ENCODE measurements around the gene NEUROD2. TPM values are rescaled to one million over a fixed set of nuclear protein-coding genes. Genes with fewer than 3 reads are reported as not detected.

Gene NEUROD2
- polyA plus RNA-seq, 1 donor from 2014 or later, result not detected

- H2AFZ ChIP-seq (ENCODE audit: low read depth, low read length), result no peak overlapping the region
- no peaks in the 10 kb centered on the region for H3K9me3 ChIP-seq (ENCODE audit: low read length)
- no peak overlapping the region for H3K9ac ChIP-seq (ENCODE audit: low read length)
- TF ChIP-seq RAD21 (conservative IDR thresholded peaks at IDR 0.05) (no peak), POLR2AphosphoS5 (IDR thresholded peaks at IDR 0.05) (no peak), EP300 (conservative IDR thresholded peaks at IDR 0.05; ENCODE audit: poor library complexity, severe bottlenecking) (no peak), TAF1 (IDR thresholded peaks at IDR 0.05; ENCODE audit: low read depth) (no peak), CTCF (IDR thresholded peaks at IDR 0.05; ENCODE audit: poor library complexity, severe bottlenecking) (no peak), REST (IDR thresholded peaks at IDR 0.05; ENCODE audit: borderline replicate concordance) (no peak), EZH2 (IDR thresholded peaks at IDR 0.05; ENCODE audit: borderline replicate concordance, insufficient read depth, low read length, poor library complexity, severe bottlenecking) (no peak), MXI1 (conservative IDR thresholded peaks at IDR 0.05; ENCODE audit: poor library complexity, severe bottlenecking) (no peak), SMC3 (conservative IDR thresholded peaks at IDR 0.05; ENCODE audit: poor library complexity) (no peak)
- H3K9me2 ChIP-seq (ENCODE audit: insufficient read depth, low read length), result no peaks in the 10 kb centered on the region
- H3K36me3 ChIP-seq (ENCODE audit: insufficient read depth, low read length), result no peaks in the 10 kb centered on the region
- H3K27ac ChIP-seq (ENCODE audit: low read length), result no peak overlapping the region
- no peak overlapping the region for H3K4me3 ChIP-seq (ENCODE audit: low read length)
- no peak overlapping the region for H3K4me2 ChIP-seq (ENCODE audit: low read length)
- H3F3A ChIP-seq (ENCODE audit: insufficient read depth, low read length, poor library complexity, severe bottlenecking), result no peaks in the 10 kb centered on the region
- no peaks in the 10 kb centered on the region for H3K79me2 ChIP-seq (replicated peaks; ENCODE audit: insufficient read depth, low read length)
- H4K20me1 ChIP-seq (ENCODE audit: insufficient read depth), result no peaks in the 10 kb centered on the region
- no peaks in the 10 kb centered on the region for H3K27me3 ChIP-seq (ENCODE audit: insufficient read depth, low read depth, low read length)
Measured at GRCh38 chr17:39562395-39562794, 45.3 kb downstream of the NEUROD2 start.

- H4K20me1 ChIP-seq (ENCODE audit: insufficient read depth), result no peaks in the 10 kb centered on the region
- no peaks in the 10 kb centered on the region for H3F3A ChIP-seq (ENCODE audit: insufficient read depth, low read length, poor library complexity, severe bottlenecking)
- H3K36me3 ChIP-seq (ENCODE audit: insufficient read depth, low read length), result no peaks in the 10 kb centered on the region
- no peaks in the 10 kb centered on the region for H3K9me2 ChIP-seq (ENCODE audit: insufficient read depth, low read length)
- no peak overlapping the region for H3K4me2 ChIP-seq (ENCODE audit: low read length)
- no peak overlapping the region for H3K27ac ChIP-seq (ENCODE audit: low read length)
- no peaks in the 10 kb centered on the region for H3K27me3 ChIP-seq (ENCODE audit: insufficient read depth, low read depth, low read length)
- H2AFZ ChIP-seq (ENCODE audit: low read depth, low read length), result no peak overlapping the region
- TF ChIP-seq POLR2AphosphoS5 (IDR thresholded peaks at IDR 0.05), result no peak
- TF ChIP-seq EZH2 (IDR thresholded peaks at IDR 0.05; ENCODE audit: borderline replicate concordance, insufficient read depth, low read length, poor library complexity, severe bottlenecking), result no peak
- TF ChIP-seq RAD21 (conservative IDR thresholded peaks at IDR 0.05), result no peak
- TF ChIP-seq REST (IDR thresholded peaks at IDR 0.05; ENCODE audit: borderline replicate concordance), result no peak
- TF ChIP-seq CTCF (IDR thresholded peaks at IDR 0.05; ENCODE audit: poor library complexity, severe bottlenecking), result no peak
- no peak for TF ChIP-seq EP300 (conservative IDR thresholded peaks at IDR 0.05; ENCODE audit: poor library complexity, severe bottlenecking)
- TF ChIP-seq MXI1 (conservative IDR thresholded peaks at IDR 0.05; ENCODE audit: poor library complexity, severe bottlenecking), result no peak
- TF ChIP-seq TAF1 (IDR thresholded peaks at IDR 0.05; ENCODE audit: low read depth), result no peak
- TF ChIP-seq SMC3 (conservative IDR thresholded peaks at IDR 0.05; ENCODE audit: poor library complexity), result no peak
- H3K79me2 ChIP-seq (replicated peaks; ENCODE audit: insufficient read depth, low read length), result no peaks in the 10 kb centered on the region
- no peak overlapping the region for H3K9ac ChIP-seq (ENCODE audit: low read length)
- no peaks in the 10 kb centered on the region for H3K9me3 ChIP-seq (ENCODE audit: low read length)
- H3K4me3 ChIP-seq (ENCODE audit: low read length), result no peak overlapping the region
Measured at GRCh38 chr17:39556423-39556822, 51.3 kb downstream of the NEUROD2 start.

All from neural cell (in vitro differentiated cells).